ENCODE results near the gene FUBP1. TPM values are rescaled to one million over a fixed set of nuclear protein-coding genes. Genes with fewer than 3 reads are reported as not detected.
A peak's percentile ranks its signal among the peaks of the same experiment; 100 is the strongest.

Gene FUBP1
- total RNA-seq, 4 donors from 2014 or later, result 48.2 to 86.8 (median 51.1) TPM

GRCh38 chr1:77900687-77901293 lies 78.1 kb downstream of the FUBP1 start:
- DNase-seq (ENCODE audit: extremely low spot score), result no peak
- TF ChIP-seq CTCF (IDR thresholded peaks at IDR 0.05) (peak; percentile 63 to 77 (median 68)), POLR2AphosphoS5 (IDR thresholded peaks at IDR 0.05) (no peak)
- Histone ChIP-seq H3K36me3 (peaks cover 0 to 31% (median 6%) of the 10 kb centered on the region in 4 donors), H3K27ac (replicated peaks in 1 of 4) (peak overlapping the region in 3 of 4 donors; percentile 49 to 62 (median 54)), H3K4me1 (peaks cover 4 to 68% (median 54%) of the 10 kb centered on the region in 4 donors), H3K4me3 (peak overlapping the region; percentile 5 to 44 (median 24)), H3K27me3 (no peaks in the 10 kb centered on the region), H3K9me3 (no peaks in the 10 kb centered on the region)
- 19% methylated on average over 4 of the region's 4 CpGs for WGBS
- intact Hi-C loops (cut with DNase I), result no loop called here

- TF ChIP-seq POLR2A (IDR thresholded peaks at IDR 0.05; ENCODE audit: low read depth), result no peak
- peak in 1 of 2 donors; percentile 30 for TF ChIP-seq POLR2AphosphoS5 (IDR thresholded peaks at IDR 0.05)
- no peaks in the 10 kb centered on the region for H3K27me3 ChIP-seq
- no peak for DNase-seq (ENCODE audit: extremely low spot score)
- WGBS, result 50% methylated on average over 4 of the region's 4 CpGs
- H3K4me3 ChIP-seq, result peak overlapping the region in 3 of 4 donors; percentile 16 to 44 (median 31)
- peaks cover 4 to 68% (median 48%) of the 10 kb centered on the region in 4 donors for H3K4me1 ChIP-seq
- intact Hi-C loops (cut with DNase I), result no loop called here
- H3K36me3 ChIP-seq, result peaks cover 0 to 31% (median 8%) of the 10 kb centered on the region in 4 donors
- no peaks in the 10 kb centered on the region for H3K9me3 ChIP-seq
- H3K27ac ChIP-seq (replicated peaks in 1 of 4), result peak overlapping the region; percentile 18 to 62 (median 52)
Observed at GRCh38 chr1:77899647-77900320, 79.1 kb downstream of the FUBP1 start.

Small RNA genes within 50 kb of the gene (small RNA-seq; reads per million reads assigned to genes)
- gene AC103591.3, result 0 reads per million in 3 donors

Other genes starting within 250 kb of the FUBP1 start
- gene USP33, start 219.2 kb downstream of the FUBP1 start, total RNA-seq, result 10 to 100 TPM; 50.9 to 71.0 (median 59.2) TPM
- 10 to 100 TPM; 13.8 to 18.7 (median 16.1) TPM for gene MIGA1, start 199.4 kb downstream of the FUBP1 start, total RNA-seq
- gene NEXN, start 90.4 kb downstream of the FUBP1 start, total RNA-seq, result 100 to 1,000 TPM; 153 to 272 (median 240) TPM
- 10 to 100 TPM; 62.6 to 79.7 (median 70.4) TPM for gene DNAJB4, start 25.9 kb upstream of the FUBP1 start, total RNA-seq
- gene GIPC2, start 66.9 kb upstream of the FUBP1 start, total RNA-seq, result 1 to 10 TPM; 4.5 to 8.7 (median 6.8) TPM

All from esophagus muscularis mucosa (tissue), 4 donors.